GM13977 (cell line): ENCODE data around the gene RBM44.

Experiments
- DNase-seq: peaks from one replicate; pipeline ENCODE4 v3.0.0; 2012; ENCODE audit warnings: low spot score
- in situ Hi-C: fragments of 300-500 bp; cut with MboI; formaldehyde crosslinking; loops from one replicate; pipeline ENCODE4 v1.12.0; 2022; ENCODE audit warnings: low sequenced_read_pairs, low pct_unique_long_range_greater_than_20kb, mixed read lengths, inconsistent platforms; ENCODE audit not compliant: unreplicated experiment
- TF ChIP-seq, protein P1 (sequence below): IDR thresholded peaks from 2 replicates; pipeline ENCODE4 v1.5.1; 2012; ENCODE audit warnings: mild to moderate bottlenecking, control low read depth; ENCODE audit not compliant: insufficient read depth; ENCODE audit errors: extremely low read depth, missing control alignments

Gene RBM44

DNA sequence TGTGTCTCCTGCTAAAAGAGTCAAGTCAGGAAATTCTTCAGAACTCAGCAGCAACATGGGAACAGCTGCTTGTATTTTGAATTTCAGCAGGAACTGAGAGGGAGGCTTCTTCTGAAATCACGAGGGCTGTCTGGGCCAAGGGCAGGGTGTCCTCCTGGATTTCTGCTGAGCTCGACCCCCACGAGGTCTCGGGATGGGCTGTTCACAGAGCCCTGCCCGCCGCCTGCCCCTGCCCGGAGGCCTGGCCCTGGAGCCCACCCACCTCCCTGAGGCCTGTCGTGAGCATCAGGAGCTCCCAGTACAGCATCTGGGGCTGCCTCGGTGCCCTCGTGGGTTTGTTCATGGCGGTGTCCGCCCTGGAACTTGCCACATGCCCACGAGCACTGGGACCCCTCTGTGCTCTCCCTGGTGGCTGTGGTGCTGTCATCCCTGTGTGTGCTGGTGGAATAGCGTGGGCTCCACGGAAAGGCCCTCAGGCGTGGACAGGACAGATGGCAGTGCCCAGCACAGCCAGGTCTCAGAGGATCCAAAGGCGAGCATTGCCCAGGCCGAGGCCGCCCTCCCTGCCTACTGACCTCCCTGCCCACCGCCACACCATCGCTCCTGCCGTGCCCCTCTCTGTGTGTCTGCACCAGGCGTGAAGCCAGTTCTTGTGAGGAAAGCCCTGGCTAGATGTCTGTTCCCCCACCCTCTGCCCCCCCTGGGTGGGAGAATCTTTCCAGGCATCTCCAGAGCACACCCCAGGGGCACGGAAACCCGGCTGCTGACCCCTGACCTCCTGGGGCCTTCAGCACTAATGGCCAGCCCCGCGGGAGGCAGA lies 86.7 kb downstream of the RBM44 start:
- DNase-seq, result no peak
- in situ Hi-C loops, result no loop called here
- TF ChIP-seq, protein P1, sequence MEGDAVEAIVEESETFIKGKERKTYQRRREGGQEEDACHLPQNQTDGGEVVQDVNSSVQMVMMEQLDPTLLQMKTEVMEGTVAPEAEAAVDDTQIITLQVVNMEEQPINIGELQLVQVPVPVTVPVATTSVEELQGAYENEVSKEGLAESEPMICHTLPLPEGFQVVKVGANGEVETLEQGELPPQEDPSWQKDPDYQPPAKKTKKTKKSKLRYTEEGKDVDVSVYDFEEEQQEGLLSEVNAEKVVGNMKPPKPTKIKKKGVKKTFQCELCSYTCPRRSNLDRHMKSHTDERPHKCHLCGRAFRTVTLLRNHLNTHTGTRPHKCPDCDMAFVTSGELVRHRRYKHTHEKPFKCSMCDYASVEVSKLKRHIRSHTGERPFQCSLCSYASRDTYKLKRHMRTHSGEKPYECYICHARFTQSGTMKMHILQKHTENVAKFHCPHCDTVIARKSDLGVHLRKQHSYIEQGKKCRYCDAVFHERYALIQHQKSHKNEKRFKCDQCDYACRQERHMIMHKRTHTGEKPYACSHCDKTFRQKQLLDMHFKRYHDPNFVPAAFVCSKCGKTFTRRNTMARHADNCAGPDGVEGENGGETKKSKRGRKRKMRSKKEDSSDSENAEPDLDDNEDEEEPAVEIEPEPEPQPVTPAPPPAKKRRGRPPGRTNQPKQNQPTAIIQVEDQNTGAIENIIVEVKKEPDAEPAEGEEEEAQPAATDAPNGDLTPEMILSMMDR, result no peak

DNA sequence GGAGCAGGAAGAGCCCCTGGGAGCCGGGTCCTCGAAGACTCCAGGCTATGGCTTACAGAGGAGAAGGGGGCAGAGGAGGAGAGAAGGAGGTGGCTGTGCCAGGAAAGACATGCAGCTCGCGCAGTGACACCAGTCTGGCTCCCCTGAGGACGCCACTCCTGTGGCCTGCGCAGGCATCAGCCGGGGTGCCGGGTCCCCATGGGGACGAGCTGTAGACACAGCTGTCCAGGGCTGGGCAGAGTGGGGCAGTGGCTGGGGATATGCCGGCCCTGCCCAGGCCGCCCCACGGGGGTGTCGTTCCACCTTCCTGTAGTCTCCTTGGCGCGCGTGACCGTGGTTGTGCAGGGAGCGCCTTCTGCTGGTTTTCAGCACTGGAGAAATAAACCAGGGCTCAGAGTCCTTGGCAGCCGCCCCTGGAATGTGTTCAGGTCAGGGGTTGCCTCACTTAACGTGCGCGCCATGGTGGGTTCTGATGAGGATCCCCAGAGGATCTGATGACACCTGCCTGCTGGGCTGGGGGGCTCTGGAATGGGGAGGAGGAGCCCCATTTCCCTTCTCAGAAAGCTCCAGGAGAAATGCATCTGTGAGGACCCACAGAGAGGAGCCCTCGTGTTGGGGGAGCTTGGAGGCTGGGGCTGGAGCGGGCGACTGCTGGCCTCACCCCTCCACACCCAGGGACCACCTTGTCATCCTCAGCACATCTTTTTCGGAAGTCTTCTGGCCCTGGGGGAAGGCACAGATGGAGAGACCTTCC lies 87.5 kb downstream of the RBM44 start:
- DNase-seq, result no peak
- in situ Hi-C loops, result no loop called here
- TF ChIP-seq, protein P1, result no peak

DNA sequence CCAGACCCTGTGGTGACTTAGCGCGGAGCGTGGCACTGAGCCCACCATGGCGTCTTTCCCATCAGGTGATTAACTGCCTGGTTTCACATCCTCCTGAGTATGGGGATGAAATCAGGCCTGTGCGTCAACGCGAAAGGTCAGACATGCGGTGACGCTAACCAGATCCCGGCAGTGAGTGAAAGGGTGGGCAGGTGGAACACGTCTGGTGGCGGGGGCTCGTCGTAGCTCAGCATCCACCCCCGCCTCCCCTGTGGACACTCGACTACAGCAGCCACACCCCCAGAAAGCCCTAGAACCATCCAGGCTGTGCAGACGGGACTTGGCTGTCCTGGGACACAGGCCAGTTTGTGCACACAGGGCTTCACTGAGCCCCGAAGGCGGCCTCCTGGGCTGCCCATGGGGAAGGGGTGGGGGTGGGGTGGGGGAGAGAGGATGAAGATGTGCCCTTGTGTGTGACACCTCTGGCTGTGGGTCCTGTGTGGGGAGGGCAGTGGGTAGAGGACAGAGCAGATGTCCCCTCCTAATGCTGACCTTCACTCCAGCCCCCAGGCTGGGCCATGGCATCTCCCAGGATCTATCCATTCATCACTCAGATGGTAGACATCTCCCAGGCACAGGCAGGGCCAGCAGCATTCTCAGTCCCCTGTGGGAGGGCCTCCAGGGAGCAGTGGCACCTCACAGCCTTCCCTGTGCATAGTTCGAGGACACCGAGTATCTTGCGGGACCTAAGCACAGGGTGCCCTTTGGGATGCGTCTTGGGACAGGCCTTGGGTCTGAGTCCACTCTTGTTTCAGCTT lies 88.3 kb downstream of the RBM44 start:
- TF ChIP-seq, protein P1, result no peak
- in situ Hi-C loops, result no loop called here
- DNase-seq, result no peak

DNA sequence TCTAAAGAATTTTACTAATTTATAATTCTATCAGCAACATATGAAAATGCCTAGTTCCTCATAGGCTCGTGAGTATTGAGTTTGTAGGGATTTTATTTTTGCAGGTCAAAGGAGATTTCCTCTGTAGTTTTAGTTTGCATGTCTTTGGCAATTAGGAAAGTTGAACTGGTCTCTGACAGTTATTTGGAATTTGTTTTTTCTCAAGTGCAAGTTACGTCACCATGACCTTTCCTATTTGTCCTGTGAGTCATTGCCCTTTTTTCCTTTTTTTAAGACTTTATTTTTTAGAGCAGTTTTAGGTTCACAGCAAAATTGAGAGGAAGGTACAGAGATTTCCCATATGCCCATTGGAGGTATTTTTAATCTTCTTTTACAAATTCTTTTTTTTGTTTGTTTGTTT lies 89.8 kb downstream of the RBM44 start:
- TF ChIP-seq, protein P1, result no peak
- no peak for DNase-seq

DNA sequence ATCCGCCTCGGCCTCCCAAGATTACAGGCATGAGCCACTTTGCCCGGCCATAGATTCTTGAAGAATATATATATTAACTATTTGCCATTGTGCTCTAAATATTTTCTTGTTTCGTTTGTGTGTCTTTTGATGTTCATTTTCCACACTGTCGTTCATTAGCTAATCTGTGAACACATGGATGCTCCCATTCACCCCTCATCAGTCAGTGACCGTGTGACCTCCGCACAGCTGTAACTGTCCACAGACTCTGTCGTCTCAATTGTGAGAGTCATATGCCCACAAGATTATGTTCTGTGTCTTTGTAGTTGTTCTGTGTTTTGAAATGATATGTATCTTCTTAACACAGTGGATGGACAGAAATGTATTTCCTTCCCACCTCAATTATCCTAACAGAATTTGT lies 90.4 kb downstream of the RBM44 start:
- TF ChIP-seq, protein P1, result no peak
- in situ Hi-C loops, result no loop called here
- DNase-seq, result no peak

More for the DNA sequence above, 89.8 kb downstream of the RBM44 start:
- in situ Hi-C loops, result no loop called here

DNA sequence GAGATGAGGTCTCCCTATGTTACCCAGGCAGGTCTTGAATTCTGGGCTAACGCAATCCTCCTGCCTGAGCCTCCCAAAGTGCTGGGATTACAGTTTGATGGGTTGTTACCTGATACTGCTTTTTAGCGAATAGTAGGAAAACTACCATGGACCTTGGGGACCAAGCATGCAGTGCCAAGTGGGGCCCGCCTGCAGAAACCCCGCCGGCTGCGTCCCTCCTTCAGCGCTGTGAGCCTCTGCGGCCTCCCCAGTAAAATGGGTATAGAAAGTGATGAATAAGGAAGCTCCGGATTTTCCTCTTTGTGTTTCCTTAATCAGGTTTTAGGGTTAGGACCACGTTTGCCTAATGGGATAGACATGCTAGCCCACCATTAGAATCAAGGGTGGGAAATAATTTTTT lies 91.2 kb downstream of the RBM44 start:
- in situ Hi-C loops, result no loop called here
- TF ChIP-seq, protein P1, result no peak
- DNase-seq, result no peak
